MCF 10A (cell line): ENCODE results near the gene UBB. TPM values are rescaled to one million over a fixed set of nuclear protein-coding genes. Genes with fewer than 3 reads are reported as not detected.
A peak's percentile ranks its signal among the peaks of the same experiment; 100 is the strongest.

Source experiments
- BruUV-seq: library from RNA; stranded (reverse); fragments of 400-500 nt; replicated peaks from 2 replicates; lab custom pipeline; 2021; lab: Mats Ljungman, UMichigan
- CTCF ChIA-PET: fragments of 300-600 bp; sonication (Branson Sonifier 250); formaldehyde crosslinking; extraction: SDS; loops from one replicate; lab custom pipeline; 2021; ENCODE audit warnings: antibody characterized with exemption, inconsistent platforms; lab: Yijun Ruan, JAX
- POLR2A ChIA-PET: fragments of 300-600, 350-650 bp; sonication (Branson Sonifier 250); formaldehyde crosslinking; extraction: SDS; loops from one replicate; lab custom pipeline; 2020; ENCODE audit warnings: antibody characterized with exemption, inconsistent platforms; lab: Yijun Ruan, JAX
- DNase-seq: peaks from one replicate; pipeline ENCODE4 v3.0.0-alpha.2; 2018; ENCODE audit not compliant: unreplicated experiment
- H3K27ac Mint-ChIP-seq: one replicate; pipeline ENCODE4 v1.8.0; 2022; ENCODE audit warnings: mild to moderate bottlenecking, low read depth, mixed read lengths; ENCODE audit not compliant: unreplicated experiment
- H3K27me3 Mint-ChIP-seq: one replicate; pipeline ENCODE4 v1.8.0; 2022; ENCODE audit warnings: mixed read lengths; ENCODE audit not compliant: insufficient read depth, unreplicated experiment
- H3K36me3 Mint-ChIP-seq: one replicate; pipeline ENCODE4 v1.8.0; 2022; ENCODE audit warnings: mild to moderate bottlenecking, moderate library complexity, mixed read lengths; ENCODE audit not compliant: insufficient read depth, unreplicated experiment
- H3K4me1 Mint-ChIP-seq: one replicate; pipeline ENCODE4 v1.8.0; 2022; ENCODE audit warnings: mixed read lengths; ENCODE audit not compliant: insufficient read depth, unreplicated experiment
- H3K4me3 Mint-ChIP-seq: one replicate; pipeline ENCODE4 v1.8.0; 2022; ENCODE audit warnings: mild to moderate bottlenecking, moderate library complexity, mixed read lengths; ENCODE audit not compliant: unreplicated experiment
- H3K9me3 Mint-ChIP-seq: one replicate; pipeline ENCODE4 v1.8.0; 2022; ENCODE audit warnings: mixed read lengths; ENCODE audit not compliant: unreplicated experiment
- intact Hi-C: fragments of 100-400 bp; cut with micrococcal nuclease; formaldehyde crosslinking; loops from 2 replicates; pipeline ENCODE4 v1.14.1; 2022
- total RNA-seq: library from RNA; stranded (reverse); gene quantifications from 2 replicates; pipeline ENCODE4 v1.2.3, GENCODE V29; 2022
- TF ChIP-seq, protein P1 (sequence below): fragments of 200-600 bp; IDR thresholded peaks from one replicate; pipeline ENCODE4 v1.8.0; 2022; ENCODE audit warnings: antibody characterized with exemption, mild to moderate bottlenecking; ENCODE audit not compliant: unreplicated experiment

The UBB gene
- total RNA-seq, 1 experiment from 2014 or later = 626 TPM

DNA sequence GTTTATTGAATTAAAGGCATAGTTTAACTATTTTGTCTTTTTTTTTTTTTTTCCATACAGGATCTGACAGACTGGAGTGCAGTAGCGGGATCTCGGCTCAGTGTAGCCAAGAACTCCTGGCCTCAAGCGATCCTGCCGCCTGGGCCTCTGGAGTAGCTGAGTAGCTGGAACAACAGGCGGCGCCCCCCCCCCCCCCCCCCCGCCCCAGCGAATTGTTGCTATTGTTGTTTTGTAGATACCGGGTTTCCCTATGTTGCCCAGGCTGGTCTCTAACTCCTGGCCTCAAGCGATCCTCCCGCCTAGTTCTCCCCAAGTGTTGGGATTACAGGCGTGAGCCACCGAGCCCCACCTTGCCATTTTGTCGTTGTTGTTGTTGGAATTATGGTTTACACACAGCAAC lies 26.3 kb upstream of the UBB start:
- BruUV-seq = no TSS peak
- Mint-ChIP-seq H3K9me3 (no peaks in the 10 kb centered on the region), H3K27me3 (no peaks in the 10 kb centered on the region), H3K36me3 (no peaks in the 10 kb centered on the region), H3K4me3 (peak overlapping the region; percentile 69), H3K27ac (no peak overlapping the region), H3K4me1 (peaks cover 4% of the 10 kb centered on the region)
- POLR2A ChIA-PET = interaction anchor here (1.5 to 3.9 kb wide), 2 partner anchors 84 to 85 kb away, joined by 4 to 39 read pairs; no protein-coding TSS in a partner anchor
- no peak for DNase-seq
- CTCF ChIA-PET = interaction anchor here (1.0 to 7.7 kb wide), 3 partner anchors 10 to 47 kb away, joined by 3 to 80 read pairs (median 4); no protein-coding TSS in a partner anchor
- intact Hi-C loops = no loop called here
- TF ChIP-seq, protein P1, sequence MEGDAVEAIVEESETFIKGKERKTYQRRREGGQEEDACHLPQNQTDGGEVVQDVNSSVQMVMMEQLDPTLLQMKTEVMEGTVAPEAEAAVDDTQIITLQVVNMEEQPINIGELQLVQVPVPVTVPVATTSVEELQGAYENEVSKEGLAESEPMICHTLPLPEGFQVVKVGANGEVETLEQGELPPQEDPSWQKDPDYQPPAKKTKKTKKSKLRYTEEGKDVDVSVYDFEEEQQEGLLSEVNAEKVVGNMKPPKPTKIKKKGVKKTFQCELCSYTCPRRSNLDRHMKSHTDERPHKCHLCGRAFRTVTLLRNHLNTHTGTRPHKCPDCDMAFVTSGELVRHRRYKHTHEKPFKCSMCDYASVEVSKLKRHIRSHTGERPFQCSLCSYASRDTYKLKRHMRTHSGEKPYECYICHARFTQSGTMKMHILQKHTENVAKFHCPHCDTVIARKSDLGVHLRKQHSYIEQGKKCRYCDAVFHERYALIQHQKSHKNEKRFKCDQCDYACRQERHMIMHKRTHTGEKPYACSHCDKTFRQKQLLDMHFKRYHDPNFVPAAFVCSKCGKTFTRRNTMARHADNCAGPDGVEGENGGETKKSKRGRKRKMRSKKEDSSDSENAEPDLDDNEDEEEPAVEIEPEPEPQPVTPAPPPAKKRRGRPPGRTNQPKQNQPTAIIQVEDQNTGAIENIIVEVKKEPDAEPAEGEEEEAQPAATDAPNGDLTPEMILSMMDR = no peak

DNA sequence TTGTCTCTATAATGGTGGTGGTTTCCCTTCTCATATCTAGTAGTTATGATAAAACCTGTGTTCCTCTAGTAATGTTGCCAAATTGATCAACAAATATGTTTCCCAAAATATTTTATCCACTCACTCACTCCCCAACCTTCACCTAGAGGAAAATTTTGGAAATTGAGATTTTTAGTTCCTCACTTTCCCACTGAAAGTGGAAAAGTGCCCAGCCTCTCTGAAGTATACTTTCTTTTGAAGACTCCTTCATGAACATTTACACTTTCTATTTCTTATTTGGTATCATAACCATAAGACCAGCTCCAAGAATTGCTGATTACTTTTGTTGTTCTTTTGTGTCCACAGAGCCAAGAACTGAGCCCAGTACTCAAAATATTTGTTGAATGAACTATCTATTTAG lies 22.5 kb upstream of the UBB start:
- Mint-ChIP-seq H3K4me1 (no peaks in the 10 kb centered on the region), H3K4me3 (no peak overlapping the region), H3K27me3 (no peaks in the 10 kb centered on the region), H3K9me3 (no peaks in the 10 kb centered on the region), H3K36me3 (no peaks in the 10 kb centered on the region), H3K27ac (no peak overlapping the region)
- TF ChIP-seq, protein P1 = no peak
- CTCF ChIA-PET = interaction anchor here (0.6 to 2.9 kb wide), 2 partner anchors 23 to 163 kb away, joined by 3 to 11 read pairs; no protein-coding TSS in a partner anchor
- POLR2A ChIA-PET = interaction anchor here (1.8 kb wide), 1 partner anchor 22 kb away, joined by 5 read pairs; the partner anchor contains the start of gene UBB
- no TSS peak for BruUV-seq
- no peak for DNase-seq
- intact Hi-C loops = no loop called here

DNA sequence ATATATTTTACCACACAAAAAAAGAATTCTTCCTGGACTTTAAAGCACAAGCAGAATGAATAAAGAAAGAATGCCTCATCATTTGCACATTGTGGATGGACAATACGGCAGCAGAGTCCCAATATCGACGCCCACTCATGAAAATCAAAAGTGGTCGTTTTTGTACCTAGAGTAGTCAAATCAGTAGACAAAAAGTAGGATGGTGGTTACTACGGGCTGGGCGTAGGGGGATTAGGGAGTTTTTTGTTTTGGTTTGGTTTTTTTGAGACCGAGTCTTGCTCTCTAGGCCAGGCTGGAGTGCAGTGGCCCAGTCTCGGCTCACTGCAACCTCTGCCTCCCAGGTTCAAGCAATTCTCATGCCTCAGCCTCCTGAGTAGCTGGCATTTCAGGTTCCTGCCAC lies 19.0 kb upstream of the UBB start:
- ChIA-PET POLR2A (interaction anchor here (5.0 kb wide), 1 partner anchor 10 kb away, joined by 29 read pairs; the partner anchor contains the start of gene CENPV), CTCF (interaction anchor here (0.7 to 5.7 kb wide), 5 partner anchors 9 to 157 kb away, joined by 3 to 80 read pairs (median 4); partner anchors contain the start of gene CENPV)
- H3K27ac Mint-ChIP-seq = no peak overlapping the region
- no TSS peak for BruUV-seq
- intact Hi-C loops = loop anchor here (5.0 kb wide), 1 partner anchor 80 kb away; no protein-coding TSS in a partner anchor
- no peaks in the 10 kb centered on the region for H3K4me1 Mint-ChIP-seq
- DNase-seq = no peak
- H3K9me3 Mint-ChIP-seq = no peaks in the 10 kb centered on the region
- TF ChIP-seq, protein P1 = no peak
- no peaks in the 10 kb centered on the region for H3K36me3 Mint-ChIP-seq
- no peak overlapping the region for H3K4me3 Mint-ChIP-seq
- H3K27me3 Mint-ChIP-seq = no peaks in the 10 kb centered on the region

DNA sequence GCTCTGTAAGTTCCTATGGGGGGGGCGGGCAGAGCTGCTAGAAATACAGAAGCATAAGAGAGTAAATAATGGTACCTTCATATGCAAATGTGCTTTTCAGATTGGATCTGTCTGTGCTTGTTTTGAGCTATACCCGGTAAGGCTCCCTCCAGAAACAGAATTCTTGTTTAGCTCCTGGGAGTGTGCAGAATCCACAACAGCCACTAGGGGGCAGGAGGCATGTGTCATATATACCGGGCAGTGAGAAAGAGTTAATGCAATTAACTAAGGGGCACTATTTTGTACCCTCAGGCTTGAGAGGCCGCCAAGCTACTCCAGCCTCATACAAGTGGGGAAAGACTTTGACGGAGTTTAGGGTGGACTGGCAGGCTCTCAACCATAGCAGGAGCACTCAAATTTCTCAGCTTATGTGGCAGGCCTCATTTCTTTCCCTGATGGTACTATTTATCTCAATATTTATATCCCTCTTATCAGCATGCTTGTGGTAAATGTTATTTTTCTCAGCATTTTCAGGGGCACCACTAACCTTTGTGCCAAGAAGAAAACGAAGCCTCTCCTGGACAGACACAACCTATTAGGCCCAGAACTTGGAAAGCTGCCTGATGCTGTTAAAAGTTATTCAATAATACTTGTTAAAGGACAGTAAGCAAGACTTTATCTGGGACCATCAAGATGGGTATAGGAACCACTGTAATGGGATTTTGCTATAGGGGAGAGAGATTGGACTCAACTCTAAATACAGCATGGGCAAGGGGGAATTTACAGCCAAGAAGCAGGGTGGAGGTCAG lies 16.9 kb upstream of the UBB start:
- Mint-ChIP-seq H3K27me3 (no peaks in the 10 kb centered on the region), H3K4me1 (no peaks in the 10 kb centered on the region), H3K27ac (no peak overlapping the region), H3K36me3 (no peaks in the 10 kb centered on the region), H3K9me3 (no peaks in the 10 kb centered on the region), H3K4me3 (no peak overlapping the region)
- CTCF ChIA-PET = interaction anchor here (0.6 to 5.7 kb wide), 35 partner anchors 11 to 735 kb away, joined by 3 to 80 read pairs (median 4); partner anchors contain the start of genes CENPV and UBB
- TF ChIP-seq, protein P1 = peak; percentile 74
- no TSS peak for BruUV-seq
- POLR2A ChIA-PET = interaction anchor here (0.7 to 5.0 kb wide), 9 partner anchors 9 to 157 kb away, joined by 3 to 52 read pairs (median 14); partner anchors contain the start of genes CENPV and UBB
- intact Hi-C loops = loop anchor here (1.0 to 5.0 kb wide), 2 partner anchors 78 to 157 kb away; no protein-coding TSS in a partner anchor
- DNase-seq = peak; percentile 78
